ENCODE results near the gene AMOT. TPM values are rescaled to one million over a fixed set of nuclear protein-coding genes. Genes with fewer than 3 reads are reported as not detected.

AMOT gene
- polyA plus RNA-seq, 1 of the 3 experiments (the other 2 are of a cell fraction): 3.4 TPM

- POLR2A ChIA-PET: no interaction called here
Observed at GRCh38 chrX:112839856-112840255, 775 bp downstream of the AMOT start.

DNA sequence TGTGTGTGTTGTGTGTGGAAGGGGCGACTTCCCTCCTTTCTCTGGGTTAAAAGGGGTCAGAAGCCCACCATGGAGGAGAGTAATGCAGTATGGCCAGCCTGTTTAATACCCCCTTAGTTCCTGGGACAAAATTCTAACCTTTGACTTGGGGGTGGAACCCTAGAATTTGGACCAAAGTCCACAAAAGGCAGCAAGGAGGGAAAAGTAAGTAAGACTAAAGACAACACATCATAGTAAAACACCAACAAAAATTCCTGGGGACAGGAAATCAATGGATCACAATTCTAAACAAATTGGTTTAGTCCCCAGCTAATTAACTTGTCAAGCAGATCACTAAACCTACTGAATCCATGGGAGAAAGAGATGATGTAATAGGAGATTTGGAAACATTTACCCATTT is 3.1 kb downstream of the AMOT start:
- Histone ChIP-seq H3K4me1 (ENCODE audit: control insufficient read depth in 1 of 2, insufficient read depth in 2 of 2, low read depth in 1 of 2, low read length in 1 of 2) (peaks cover 0 to 8% of the 10 kb centered on the region in 2 experiments; a peak in 2 of 4 replicates), H3K9me3 (no peaks in the 10 kb centered on the region), H3K79me2 (ENCODE audit: insufficient read depth) (no peaks in the 10 kb centered on the region; the same call in 1 of the 2 replicates), H2AFZ (ENCODE audit: low read depth) (no peak overlapping the region), H3F3A (replicated peaks; ENCODE audit: insufficient read depth) (peaks cover 9% of the 10 kb centered on the region), H3K9ac (no peak overlapping the region), H3K27ac (ENCODE audit: low read depth in 2 of 2, low read length in 1 of 2) (no peak overlapping the region), H3K27me3 (ENCODE audit: insufficient read depth) (no peaks in the 10 kb centered on the region), H3K4me2 (no peak overlapping the region), H3K4me3 (ENCODE audit: low read depth in 2 of 2, low read length in 1 of 2) (no peak overlapping the region), H3K36me3 (replicated peaks in 1 of 2; ENCODE audit: control insufficient read depth in 1 of 2, insufficient read depth in 2 of 2, low read length in 1 of 2) (no peaks in the 10 kb centered on the region), H3K9me2 (no peaks in the 10 kb centered on the region), H4K20me1 (ENCODE audit: insufficient read depth) (peaks cover 5% of the 10 kb centered on the region; the same call in 1 of the 2 replicates)
- TF ChIP-seq MEF2A (IDR thresholded peaks at IDR 0.05; ENCODE audit: borderline replicate concordance, low read depth) (no peak), PBX3 (IDR thresholded peaks at IDR 0.05) (no peak), NRF1 (IDR thresholded peaks at IDR 0.05; ENCODE audit: low read depth, low read length) (no peak), RCOR1 (IDR thresholded peaks at IDR 0.05; ENCODE audit: low read length) (no peak), NFIC (IDR thresholded peaks at IDR 0.05; ENCODE audit: borderline replicate concordance) (no peak)
- TF ChIP-seq, protein P1, sequence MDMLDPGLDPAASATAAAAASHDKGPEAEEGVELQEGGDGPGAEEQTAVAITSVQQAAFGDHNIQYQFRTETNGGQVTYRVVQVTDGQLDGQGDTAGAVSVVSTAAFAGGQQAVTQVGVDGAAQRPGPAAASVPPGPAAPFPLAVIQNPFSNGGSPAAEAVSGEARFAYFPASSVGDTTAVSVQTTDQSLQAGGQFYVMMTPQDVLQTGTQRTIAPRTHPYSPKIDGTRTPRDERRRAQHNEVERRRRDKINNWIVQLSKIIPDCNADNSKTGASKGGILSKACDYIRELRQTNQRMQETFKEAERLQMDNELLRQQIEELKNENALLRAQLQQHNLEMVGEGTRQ (IDR thresholded peaks at IDR 0.05; ENCODE audit: borderline replicate concordance, low read depth, low read length): no peak
- ChIA-PET CTCF (no interaction called here), POLR2A (no interaction called here)
- 54% methylated on average over 1 of the region's 1 CpG for WGBS (ENCODE audit: low lambda C conversion rate)
- DNase-seq: no peak

More at GRCh38 chrX:112839856-112840255, 775 bp downstream of the AMOT start:
- peak overlapping the region; percentile 78 for H3K4me2 ChIP-seq
- TF ChIP-seq JUND (IDR thresholded peaks at IDR 0.05): no peak
- TF ChIP-seq RFX5 (IDR thresholded peaks at IDR 0.05; ENCODE audit: low read length): no peak
- 0 out of 2 replicates have a peak, but pooled peaks have one; percentile 22 for TF ChIP-seq GATA2 (CRISPR knock-in tag; IDR thresholded peaks at IDR 0.05)
- TF ChIP-seq, protein P2, sequence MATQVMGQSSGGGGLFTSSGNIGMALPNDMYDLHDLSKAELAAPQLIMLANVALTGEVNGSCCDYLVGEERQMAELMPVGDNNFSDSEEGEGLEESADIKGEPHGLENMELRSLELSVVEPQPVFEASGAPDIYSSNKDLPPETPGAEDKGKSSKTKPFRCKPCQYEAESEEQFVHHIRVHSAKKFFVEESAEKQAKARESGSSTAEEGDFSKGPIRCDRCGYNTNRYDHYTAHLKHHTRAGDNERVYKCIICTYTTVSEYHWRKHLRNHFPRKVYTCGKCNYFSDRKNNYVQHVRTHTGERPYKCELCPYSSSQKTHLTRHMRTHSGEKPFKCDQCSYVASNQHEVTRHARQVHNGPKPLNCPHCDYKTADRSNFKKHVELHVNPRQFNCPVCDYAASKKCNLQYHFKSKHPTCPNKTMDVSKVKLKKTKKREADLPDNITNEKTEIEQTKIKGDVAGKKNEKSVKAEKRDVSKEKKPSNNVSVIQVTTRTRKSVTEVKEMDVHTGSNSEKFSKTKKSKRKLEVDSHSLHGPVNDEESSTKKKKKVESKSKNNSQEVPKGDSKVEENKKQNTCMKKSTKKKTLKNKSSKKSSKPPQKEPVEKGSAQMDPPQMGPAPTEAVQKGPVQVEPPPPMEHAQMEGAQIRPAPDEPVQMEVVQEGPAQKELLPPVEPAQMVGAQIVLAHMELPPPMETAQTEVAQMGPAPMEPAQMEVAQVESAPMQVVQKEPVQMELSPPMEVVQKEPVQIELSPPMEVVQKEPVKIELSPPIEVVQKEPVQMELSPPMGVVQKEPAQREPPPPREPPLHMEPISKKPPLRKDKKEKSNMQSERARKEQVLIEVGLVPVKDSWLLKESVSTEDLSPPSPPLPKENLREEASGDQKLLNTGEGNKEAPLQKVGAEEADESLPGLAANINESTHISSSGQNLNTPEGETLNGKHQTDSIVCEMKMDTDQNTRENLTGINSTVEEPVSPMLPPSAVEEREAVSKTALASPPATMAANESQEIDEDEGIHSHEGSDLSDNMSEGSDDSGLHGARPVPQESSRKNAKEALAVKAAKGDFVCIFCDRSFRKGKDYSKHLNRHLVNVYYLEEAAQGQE (IDR thresholded peaks at IDR 0.05; ENCODE audit: low read depth, low read length): no peak
- H3K4me1 ChIP-seq (ENCODE audit: control insufficient read depth in 1 of 2, insufficient read depth in 2 of 2, low read depth in 1 of 2, low read length in 1 of 2): no peaks in the 10 kb centered on the region; a peak in 1 of 4 replicates
- H3K9me3 ChIP-seq: no peaks in the 10 kb centered on the region
- no peaks in the 10 kb centered on the region; the same call in 1 of the 2 replicates for H3K79me2 ChIP-seq (ENCODE audit: insufficient read depth)
- H4K20me1 ChIP-seq (ENCODE audit: insufficient read depth): no peaks in the 10 kb centered on the region
- H3K4me3 ChIP-seq (ENCODE audit: low read depth in 2 of 2, low read length in 1 of 2): peak overlapping the region; percentile 59 to 66
- no peak overlapping the region for H2AFZ ChIP-seq (ENCODE audit: low read depth)
- 24% methylated on average over 5 of the region's 5 CpGs for WGBS (ENCODE audit: low lambda C conversion rate)
- H3K27ac ChIP-seq (ENCODE audit: low read depth in 2 of 2, low read length in 1 of 2): no peak overlapping the region
- no peaks in the 10 kb centered on the region for H3K27me3 ChIP-seq (ENCODE audit: insufficient read depth)
- peak overlapping the region; percentile 52; the same call in 1 of the 2 replicates for H3K9ac ChIP-seq
- CTCF ChIA-PET: interaction anchor here (1.6 kb wide), 1 partner anchor 108 kb away, joined by 3 read pairs; no protein-coding TSS in a partner anchor
- peaks cover under 1% of the 10 kb centered on the region for H3F3A ChIP-seq (replicated peaks; ENCODE audit: insufficient read depth)
- H3K36me3 ChIP-seq (replicated peaks in 1 of 2; ENCODE audit: control insufficient read depth in 1 of 2, insufficient read depth in 2 of 2, low read length in 1 of 2): no peaks in the 10 kb centered on the region
- H3K9me2 ChIP-seq: no peaks in the 10 kb centered on the region
- DNase-seq: no peak
